Stimulated activated CD8-positive, alpha-beta memory T cell treated with anti-CD3 and anti-CD28 coated beads, Interleukin-4, amount 100 ng/mL, for 1 hour (primary cell): Measurements from ENCODE around the gene CHST3.

ENCODE experiments used
- DNase-seq, 2 donors: peaks; one replicate each; pipeline ENCODE4 v3.0.0-alpha.2; 2020; ENCODE audit warnings: low read depth in 2 of 2, low spot score in 1 of 2

The CHST3 gene

DNA sequence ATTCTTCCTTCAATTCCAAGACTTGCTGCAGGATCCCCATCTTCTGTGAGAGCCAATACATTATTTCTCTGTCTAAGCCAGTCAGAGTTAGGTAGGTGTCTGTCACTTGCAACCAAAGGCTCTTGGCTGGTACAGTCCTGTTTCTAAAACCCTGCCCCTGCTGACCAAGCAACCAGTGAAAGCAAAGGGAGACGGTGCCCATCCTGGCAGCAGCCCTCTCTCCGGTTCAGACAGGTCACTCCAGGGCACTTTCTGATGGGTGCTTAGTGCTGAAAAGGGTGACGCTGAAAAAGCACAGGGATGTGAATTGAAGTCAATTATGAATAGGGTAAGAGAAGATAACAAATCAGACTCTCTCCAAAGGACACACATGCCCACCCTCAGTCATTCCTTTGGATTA is 86.7 kb downstream of the CHST3 start:
- no peak for DNase-seq

DNA sequence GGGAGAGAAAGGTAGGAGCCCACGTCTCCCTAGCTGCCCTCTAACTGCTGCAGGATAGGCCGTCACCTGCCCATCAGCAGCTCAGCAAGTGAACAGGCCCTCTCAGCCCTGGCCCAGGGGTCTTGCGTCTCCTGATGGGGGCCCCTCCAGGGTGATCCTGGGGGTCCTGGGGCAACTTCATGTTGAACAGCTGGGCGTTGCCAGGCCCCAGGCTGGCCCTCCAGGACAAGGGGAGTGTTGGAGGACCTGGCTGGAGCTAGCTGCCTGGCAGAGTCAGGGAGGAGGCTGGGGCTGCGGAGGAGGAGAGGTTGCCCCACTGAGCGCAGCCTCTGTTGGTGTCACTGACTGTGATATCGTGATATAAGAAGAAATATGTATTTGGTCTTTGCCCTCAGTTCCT is 89.5 kb downstream of the CHST3 start:
- no peak for DNase-seq

- DNase-seq, result no peak
These were observed 91.9 kb downstream of the CHST3 start for GRCh38 chr10:72056113-72056512.

GRCh38 chr10:72056932-72057751 is 92.9 kb downstream of the CHST3 start:
- DNase-seq, result no peak

GRCh38 chr10:72058347-72058898 is 94.2 kb downstream of the CHST3 start:
- DNase-seq, result no peak

DNA sequence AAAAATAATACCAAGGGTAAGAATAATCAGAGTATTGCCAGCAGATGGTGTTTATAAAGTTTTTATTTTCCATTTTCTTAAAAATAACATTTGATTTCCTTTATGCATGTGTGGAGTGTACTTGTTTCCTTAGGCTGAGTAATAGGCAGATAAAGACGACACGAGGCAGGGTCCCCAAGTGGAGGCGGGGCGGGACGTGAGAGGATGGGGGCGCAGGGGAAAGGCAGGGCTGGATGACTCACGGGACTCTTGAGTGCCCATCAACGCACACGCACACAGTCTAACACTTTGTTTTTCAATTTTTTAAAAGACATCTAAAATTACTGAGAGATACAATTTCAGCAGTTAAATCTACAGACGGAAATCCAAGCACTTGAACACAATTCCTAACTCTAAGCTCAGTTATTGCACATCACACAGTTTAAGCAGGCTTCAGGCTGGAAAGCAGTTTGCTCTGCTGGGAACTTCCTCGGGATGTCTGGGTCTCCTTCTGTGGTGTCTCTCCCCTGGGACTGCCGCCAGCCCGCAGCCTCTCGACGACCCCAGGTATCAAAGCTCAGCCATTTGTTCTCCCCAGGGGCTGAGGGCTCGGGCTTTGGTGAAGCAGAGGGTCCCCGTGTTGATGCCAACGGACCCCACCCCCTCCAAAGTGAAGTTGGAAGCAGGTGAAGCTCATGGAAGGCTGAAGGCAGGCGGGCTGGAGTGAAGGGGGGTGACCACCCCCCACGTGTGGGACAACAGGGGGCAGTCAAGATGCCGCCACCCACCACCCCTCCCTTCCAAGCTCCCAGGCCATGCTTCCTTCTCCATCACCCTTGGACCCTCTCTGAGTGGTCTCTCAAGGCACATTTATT is 95.0 kb downstream of the CHST3 start:
- no peak for DNase-seq

- no peak for DNase-seq
These were observed 95.9 kb downstream of the CHST3 start for GRCh38 chr10:72059843-72060822.

DNA sequence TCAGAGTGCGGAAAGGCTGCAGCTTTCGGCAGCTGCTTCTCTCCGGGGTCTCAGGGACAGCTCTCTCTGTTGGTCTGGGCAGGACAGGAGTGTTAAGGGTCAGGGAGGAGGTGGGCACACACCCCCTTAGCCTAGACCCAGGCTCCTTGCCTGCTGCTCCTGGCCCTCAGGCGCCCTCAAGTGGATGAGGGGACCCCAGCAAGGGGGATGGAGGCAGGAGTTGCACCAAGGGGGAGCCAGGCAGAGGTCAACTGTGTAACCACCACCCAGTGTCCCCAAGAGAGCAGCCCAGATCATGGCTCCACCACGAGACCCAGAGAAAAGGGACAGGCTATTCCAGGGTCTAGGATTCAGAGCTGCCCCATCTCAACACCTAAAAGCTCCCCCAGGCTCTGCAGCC is 97.3 kb downstream of the CHST3 start:
- no peak for DNase-seq

- no peak for DNase-seq
These were observed 97.7 kb downstream of the CHST3 start for GRCh38 chr10:72061930-72062329.

GRCh38 chr10:72062382-72062781 is 98.2 kb downstream of the CHST3 start:
- no peak for DNase-seq
